Ovary (tissue), 9 donors: Measurements from ENCODE around the gene OGDHL. TPM values are rescaled to one million over a fixed set of nuclear protein-coding genes. Genes with fewer than 3 reads are reported as not detected.

Experiments
- DNase-seq, 5 donors: peaks; one replicate each; pipeline ENCODE4 v3.0.0-alpha.2; 2019 to 2020
- H3K27ac ChIP-seq, 2 donors: fragments of 200-600 bp; one replicate each; pipeline versions ENCODE4 v1.5.1 to v1.8.0; 2019 to 2022
- H3K27me3 ChIP-seq: fragments of 200-600 bp; one replicate; pipeline ENCODE4 v1.8.0; 2022
- H3K36me3 ChIP-seq: fragments of 200-600 bp; sonication (generic); one replicate; pipeline ENCODE4 v1.5.1; 2019
- H3K4me1 ChIP-seq: one replicate; pipeline ENCODE4 v1.8.1; 2013; ENCODE audit warnings: mild to moderate bottlenecking, moderate library complexity; ENCODE audit not compliant: insufficient read depth
- H3K4me3 ChIP-seq: fragments of 200-600 bp; sonication (generic); one replicate; pipeline ENCODE4 v1.5.1; 2017
- H3K9me3 ChIP-seq, 2 donors: fragments of 200-600 bp in 1 of 2; sonication (generic) in 1 of 2; one replicate each; pipeline versions ENCODE4 v1.5.1 to v1.8.1; 2013 to 2019; ENCODE audit warnings: mild to moderate bottlenecking in 1 of 2, moderate library complexity in 1 of 2
- EP300 ChIP-seq: sonication (generic); formaldehyde crosslinking; IDR thresholded peaks from one replicate; pipeline ENCODE4 v1.6.1; 2017; ENCODE audit warnings: antibody characterized with exemption
- POLR2A ChIP-seq: fragments of 450-650 bp; IDR thresholded peaks from one replicate; pipeline ENCODE4 v1.6.1; 2017; ENCODE audit warnings: antibody characterized with exemption, mild to moderate bottlenecking, moderate library complexity
- WGBS, 3 donors: extraction: QIAGEN DNeasy Blood & Tissue Kit in 1 of 3; methylation state at CpG; one replicate each; pipeline versions ENCODE4 v1.1.5 to v1.1.7; 2013 to 2017; 5-methylcytosine and 5-hydroxymethylcytosine counted together
- intact Hi-C, 4 donors: fragments of 100-400 bp; cut with DNase I; formaldehyde crosslinking; loops; one replicate each; pipeline versions ENCODE4 v1.11.0 to v1.15.1; 2022 to 2023
- polyA plus RNA-seq, 2 donors: library from polyadenylated mRNA; stranded (reverse); fragments of 200-250 nt in 1 of 2; fragments of 350-450 nt in 1 of 2; fragmentation: Illumina TruSeq in 1 of 2; extraction: RNeasy Lipid Tissue Mini Kit (QIAGEN cat#74804) in 1 of 2; gene quantifications; one replicate each; pipeline ENCODE4 v1.2.3, GENCODE V29; 2013 to 2014
- total RNA-seq, 7 donors: library from RNA; depleted of rRNA in 2 of 7; stranded (reverse); fragments of >200 nt in 2 of 7; fragmentation: NEBNext Ultra II Directional in 3 of 7; extraction: Animal tissue kit (Norgen Biotek cat#: 25700) in 3 of 7; gene quantifications; one replicate each; pipeline versions ENCODE4 v1.1.0 to v1.2.4, GENCODE V29; 2016 to 2023
- TF ChIP-seq, protein P1 (sequence below), 3 donors: fragments of 450-650 bp in 2 of 3; fragments of 200-600 bp in 1 of 3; IDR thresholded peaks; one replicate each; pipeline versions ENCODE4 v1.5.1 to v1.8.0; 2016 to 2022; ENCODE audit warnings: antibody characterized with exemption in 3 of 3, mild to moderate bottlenecking in 1 of 3
- donor health status: DM: no; HTN: no; CAD: no; lungs with moderate emphysema.
- donor health status: DM: no; HTN: no; CAD: no.
- donor health status: Bipolar disorder and iron deficiency.
- donor health status: DM: yes; HTN: yes; CAD: no.
- donor health status: DM: no; HTN: no; CAD: no.
- donor health status: DM: yes; HTN: yes; CAD: no.

The OGDHL gene
- total and polyA plus RNA-seq, 9 donors = 0.60 to 3.3 (median 1.9) TPM

DNA sequence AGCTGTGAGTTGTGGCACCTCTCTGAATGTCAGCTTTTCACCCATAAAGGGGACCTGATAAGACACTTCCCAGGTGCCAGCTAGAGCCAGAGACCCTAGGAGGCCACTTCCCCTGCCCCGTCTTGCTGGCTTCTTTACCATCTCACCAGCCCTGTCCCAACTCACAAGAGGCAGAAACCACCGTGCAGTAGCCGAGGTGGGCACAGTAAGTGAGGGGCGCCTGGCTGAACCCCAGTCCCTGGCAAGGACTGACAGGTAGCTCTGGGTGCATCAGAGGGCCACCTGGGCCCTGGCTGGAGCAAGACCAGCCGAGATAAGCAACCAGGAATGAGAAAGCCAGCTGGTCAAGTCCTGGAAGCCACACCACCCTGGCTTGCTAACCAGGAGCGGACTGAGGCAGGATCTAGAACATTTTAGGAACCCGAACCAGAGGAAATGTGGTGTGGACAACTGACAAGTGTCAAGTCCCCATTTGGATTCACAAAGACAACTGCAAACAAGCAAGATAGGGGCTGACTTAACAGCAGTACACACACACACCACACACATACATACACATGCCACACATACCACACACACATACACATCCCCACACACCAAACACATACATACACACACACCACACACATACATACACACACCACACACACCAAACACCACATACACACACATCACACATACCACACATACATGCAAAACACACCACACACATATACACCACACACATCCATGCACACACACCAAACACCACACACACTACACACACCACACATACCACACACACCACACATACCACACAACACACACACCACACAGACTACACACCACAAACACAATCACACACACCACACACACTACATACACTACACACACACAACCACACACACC lies 20.8 kb downstream of the OGDHL start:
- intact Hi-C loops = no loop called here
- Histone ChIP-seq H3K9me3 (no peaks in the 10 kb centered on the region), H3K4me3 (no peak overlapping the region), H3K27me3 (no peaks in the 10 kb centered on the region), H3K36me3 (no peaks in the 10 kb centered on the region), H3K27ac (no peak overlapping the region), H3K4me1 (no peaks in the 10 kb centered on the region)
- WGBS, 3 donors = 68 to 86% (median 78%) methylated on average over 7 of the region's 7 CpGs
- no peak for DNase-seq
- TF ChIP-seq POLR2A (no peak), EP300 (no peak)

DNA sequence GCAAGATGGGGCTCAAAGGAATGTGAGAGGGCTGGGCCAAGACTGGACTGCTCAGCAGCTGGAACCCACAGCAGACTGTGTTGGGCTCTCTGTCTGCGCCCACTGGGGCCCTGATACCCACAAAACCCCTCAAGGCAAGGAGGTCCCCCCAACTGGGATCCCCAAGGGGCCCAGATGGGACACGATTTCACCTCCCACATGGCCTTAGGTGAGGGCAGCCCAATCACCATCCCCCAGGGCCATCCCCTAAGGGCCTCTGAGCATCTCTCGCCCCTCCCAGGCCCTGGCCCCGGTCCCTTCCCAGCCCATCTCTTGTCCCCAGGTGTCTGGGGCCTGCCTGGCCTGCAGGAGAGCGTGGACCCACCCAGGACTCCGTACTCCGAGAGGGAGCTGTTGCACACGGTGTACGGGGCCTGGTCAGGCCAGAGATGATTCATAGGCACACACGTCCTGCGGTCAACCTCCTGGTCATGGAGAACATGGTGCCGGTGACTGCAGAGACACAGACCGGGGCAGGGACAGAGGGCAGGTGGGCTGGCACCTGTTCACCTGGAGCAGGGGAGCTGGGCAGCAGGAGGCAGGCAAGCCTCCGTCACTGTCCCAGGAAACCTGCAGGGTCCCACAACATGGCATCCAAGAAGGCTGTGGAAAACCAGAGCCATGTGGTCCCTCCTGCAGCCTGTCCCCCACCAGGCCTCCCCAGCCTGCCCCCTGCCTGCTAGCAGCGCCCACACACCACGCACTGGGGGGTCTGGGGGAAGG lies 21.6 kb downstream of the OGDHL start:
- no peak for DNase-seq
- Histone ChIP-seq H3K27me3 (no peaks in the 10 kb centered on the region), H3K9me3 (no peaks in the 10 kb centered on the region), H3K4me3 (no peak overlapping the region), H3K36me3 (no peaks in the 10 kb centered on the region), H3K27ac (no peak overlapping the region), H3K4me1 (no peaks in the 10 kb centered on the region)
- WGBS, 3 donors = 86 to 88% (median 86%) methylated on average over 15 to 16 of the region's 16 CpGs
- intact Hi-C loops = no loop called here
- TF ChIP-seq POLR2A = no peak
- no peak for TF ChIP-seq EP300
- TF ChIP-seq, protein P1, sequence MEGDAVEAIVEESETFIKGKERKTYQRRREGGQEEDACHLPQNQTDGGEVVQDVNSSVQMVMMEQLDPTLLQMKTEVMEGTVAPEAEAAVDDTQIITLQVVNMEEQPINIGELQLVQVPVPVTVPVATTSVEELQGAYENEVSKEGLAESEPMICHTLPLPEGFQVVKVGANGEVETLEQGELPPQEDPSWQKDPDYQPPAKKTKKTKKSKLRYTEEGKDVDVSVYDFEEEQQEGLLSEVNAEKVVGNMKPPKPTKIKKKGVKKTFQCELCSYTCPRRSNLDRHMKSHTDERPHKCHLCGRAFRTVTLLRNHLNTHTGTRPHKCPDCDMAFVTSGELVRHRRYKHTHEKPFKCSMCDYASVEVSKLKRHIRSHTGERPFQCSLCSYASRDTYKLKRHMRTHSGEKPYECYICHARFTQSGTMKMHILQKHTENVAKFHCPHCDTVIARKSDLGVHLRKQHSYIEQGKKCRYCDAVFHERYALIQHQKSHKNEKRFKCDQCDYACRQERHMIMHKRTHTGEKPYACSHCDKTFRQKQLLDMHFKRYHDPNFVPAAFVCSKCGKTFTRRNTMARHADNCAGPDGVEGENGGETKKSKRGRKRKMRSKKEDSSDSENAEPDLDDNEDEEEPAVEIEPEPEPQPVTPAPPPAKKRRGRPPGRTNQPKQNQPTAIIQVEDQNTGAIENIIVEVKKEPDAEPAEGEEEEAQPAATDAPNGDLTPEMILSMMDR (IDR thresholded peaks at IDR 0.05) = no peak

DNA sequence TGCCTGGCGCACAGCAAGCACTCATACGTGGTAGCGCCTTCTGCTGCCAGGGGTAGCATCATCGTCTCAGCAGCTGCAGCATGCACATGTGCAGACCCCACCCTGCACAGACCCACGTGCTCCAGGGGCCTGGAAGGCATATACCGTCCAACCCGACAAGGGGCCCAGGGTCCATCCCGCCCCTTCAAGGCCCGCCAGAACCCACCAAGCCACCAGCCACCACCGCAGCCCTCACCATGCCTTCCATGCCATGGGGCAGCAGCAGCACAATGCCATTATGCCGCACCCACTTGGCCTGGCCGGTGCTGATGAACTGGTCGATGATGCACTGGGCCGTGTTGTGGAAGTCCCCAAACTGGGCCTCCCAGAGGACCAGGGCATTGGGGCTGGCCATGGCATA lies 22.7 kb downstream of the OGDHL start:
- Histone ChIP-seq H3K36me3 (no peaks in the 10 kb centered on the region), H3K4me1 (no peaks in the 10 kb centered on the region), H3K27ac (no peak overlapping the region), H3K9me3 (no peaks in the 10 kb centered on the region), H3K4me3 (no peak overlapping the region), H3K27me3 (no peaks in the 10 kb centered on the region)
- intact Hi-C loops = no loop called here
- WGBS, 3 donors = 76 to 83% (median 76%) methylated on average over 12 to 14 of the region's 14 CpGs
- no peak for DNase-seq
- TF ChIP-seq EP300 (no peak), POLR2A (no peak)
- TF ChIP-seq, protein P1 (IDR thresholded peaks at IDR 0.05) = no peak

DNA sequence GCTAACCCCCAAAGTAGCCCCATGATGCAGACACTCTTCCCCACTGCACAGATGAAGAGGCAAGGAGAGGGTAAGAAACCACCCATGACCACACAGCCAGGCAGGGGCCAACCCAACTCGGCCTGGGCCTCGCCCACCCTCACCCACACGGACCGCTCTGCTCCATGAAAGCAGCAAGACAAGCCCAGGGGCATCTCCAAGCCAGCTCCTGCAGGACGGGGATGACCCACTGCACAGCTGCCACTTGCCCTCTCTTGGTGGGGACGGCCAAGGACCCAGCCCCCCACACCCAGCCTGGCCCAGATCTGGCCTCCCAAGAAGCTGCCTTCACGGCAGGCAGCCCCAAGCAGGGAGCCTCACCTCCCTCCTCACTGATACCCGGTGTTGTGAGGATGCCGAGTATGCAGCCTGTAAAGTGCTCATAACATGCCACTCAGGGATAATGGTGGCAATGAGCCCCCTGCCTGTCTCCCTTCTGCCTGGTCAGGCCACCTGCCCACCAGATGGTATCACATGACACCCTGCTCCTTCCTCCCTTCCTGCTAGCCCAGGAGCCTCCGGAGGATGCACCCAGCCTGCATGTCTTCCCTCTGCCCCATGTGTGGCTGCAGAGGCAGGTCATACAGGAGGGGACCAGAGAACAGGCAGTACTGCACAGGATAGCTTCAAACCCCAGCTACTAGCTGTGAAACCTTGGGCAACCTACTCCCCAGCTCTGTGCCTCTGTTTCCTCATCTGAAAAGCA lies 23.3 kb downstream of the OGDHL start:
- H3K4me3 ChIP-seq = no peak overlapping the region
- intact Hi-C loops = no loop called here
- no peak overlapping the region for H3K27ac ChIP-seq
- no peaks in the 10 kb centered on the region for H3K4me1 ChIP-seq
- no peaks in the 10 kb centered on the region for H3K9me3 ChIP-seq
- H3K27me3 ChIP-seq = no peaks in the 10 kb centered on the region
- WGBS, 3 donors = 72 to 80% (median 73%) methylated on average over 10 of the region's 10 CpGs
- no peak for DNase-seq
- no peaks in the 10 kb centered on the region for H3K36me3 ChIP-seq
- TF ChIP-seq EP300 (no peak), POLR2A (no peak)
- TF ChIP-seq, protein P1 (IDR thresholded peaks at IDR 0.05) = no peak
